ENCODE results near the gene MAIP1. TPM values are rescaled to one million over a fixed set of nuclear protein-coding genes. Genes with fewer than 3 reads are reported as not detected.

Gene MAIP1
- total and polyA plus RNA-seq, 9 of the 15 experiments (the other 6 are each of a cell fraction or from before 2014, with no cell fraction given) = 3.6 to 30.0 (median 24.5) TPM

GRCh38 chr2:199940373-199940772 lies 15.0 kb upstream of the MAIP1 start (continued):
- TF ChIP-seq PTRF (tag; IDR thresholded peaks at IDR 0.05) (no peak), BRD9 (IDR thresholded peaks at IDR 0.05; ENCODE audit: low read depth, partially characterized antibody) (no peak), ZNF232 (CRISPR knock-in tag; IDR thresholded peaks at IDR 0.05) (no peak), JUNB (CRISPR knock-in tag; conservative IDR thresholded peaks at IDR 0.05) (no peak), ZNF280A (IDR thresholded peaks at IDR 0.05; ENCODE audit: low read depth, partially characterized antibody) (no peak), RAD21 (CRISPR knock-in tag; conservative IDR thresholded peaks at IDR 0.05 in 1 of 2, IDR thresholded peaks at IDR 0.05 in 1 of 2) (peak; percentile 18 to 52; a peak in 2 of 4 replicates)

GRCh38 chr2:199943373-199943772 lies 12.0 kb upstream of the MAIP1 start:
- in situ Hi-C loops (cut with MboI) = no loop called here
- H3K27me3 ChIP-seq (ENCODE audit: control insufficient read depth in 2 of 2, insufficient read depth in 2 of 2, low read length in 2 of 2) = no peaks in the 10 kb centered on the region
- 94% methylated on average over 4 of the region's 4 CpGs for WGBS (ENCODE audit: insufficient coverage, low coverage, missing lambda C conversion rate)
- CTCF ChIA-PET (ENCODE audit: low intra/inter-chr PET ratio) = no interaction called here
- TF ChIP-seq MEF2A (IDR thresholded peaks at IDR 0.05; ENCODE audit: control insufficient read depth, low read depth, low read length) (no peak), RBM25 (IDR thresholded peaks at IDR 0.05; ENCODE audit: low read depth, low read length, severe bottlenecking) (peak; percentile 21)
- H3K9ac ChIP-seq (ENCODE audit: insufficient read depth in 1 of 2, low read depth in 2 of 2, low read length in 2 of 2) = no peak overlapping the region
- peaks cover 5% of the 10 kb centered on the region; the same call in 1 of the 3 replicates for H3K79me2 ChIP-seq (ENCODE audit: control insufficient read depth, insufficient read depth, low read length)
- no peaks in the 10 kb centered on the region for H3K4me1 ChIP-seq (replicated peaks in 1 of 2; ENCODE audit: control insufficient read depth in 2 of 2, insufficient read depth in 2 of 2, low read length in 2 of 2)
- ATAC-seq (no peak), DNase-seq (ENCODE audit: extremely low read depth in 1 of 4, low spot score in 3 of 4) (no peak), FAIRE-seq (no peak)
- no peaks in the 10 kb centered on the region for H3K9me3 ChIP-seq (replicated peaks; ENCODE audit: control insufficient read depth, insufficient read depth, low read depth, low read length)
- intact Hi-C loops (cut with micrococcal nuclease) = loop anchor here (5.0 to 10.0 kb wide), 2 partner anchors 241 to 1629 kb away; no protein-coding TSS in a partner anchor
- no peak overlapping the region for H3K4me2 ChIP-seq (ENCODE audit: insufficient read depth, low read length)
- H3K4me3 ChIP-seq = no peak overlapping the region
- POLR2A ChIA-PET = interaction anchor here (0.6 kb wide), 1 partner anchor 535 kb away, joined by 3 read pairs; no protein-coding TSS in a partner anchor
- H4K20me1 ChIP-seq (replicated peaks; ENCODE audit: control insufficient read depth, insufficient read depth, low read length) = no peaks in the 10 kb centered on the region
- H2AFZ ChIP-seq (ENCODE audit: low read depth, low read length) = no peak overlapping the region
- H3K9me1 ChIP-seq (ENCODE audit: control insufficient read depth, insufficient read depth, low read length) = no peaks in the 10 kb centered on the region
- no peak overlapping the region for H3K27ac ChIP-seq (ENCODE audit: extremely low read depth, low read depth, low read length)
- BruUV-seq (replicated peaks) = no TSS peak
- peaks cover 68% of the 10 kb centered on the region for H3K36me3 ChIP-seq (ENCODE audit: control insufficient read depth, insufficient read depth, low read length)

Measured in K562 (cell line).